Embryonic facial prominence (tissue), 1 donor: ENCODE data around the gene NLGN2.

Experiments used
- DNase-seq: peaks from one replicate; pipeline ENCODE4 v3.0.0-alpha.2; 2016; ENCODE audit errors: extremely low spot score

NLGN2 gene

GRCh38 chr17:7437369-7437863 is 29.8 kb downstream of the NLGN2 start:
- DNase-seq, result no peak

- no peak for DNase-seq
Measured at GRCh38 chr17:7437950-7438614, 30.4 kb downstream of the NLGN2 start.

- no peak for DNase-seq
Measured at GRCh38 chr17:7438656-7439460, 31.2 kb downstream of the NLGN2 start.

- no peak for DNase-seq
Measured at GRCh38 chr17:7439462-7440112, 31.9 kb downstream of the NLGN2 start, which contains the start of gene FGF11. Gene FGF11, plus strand, starts transcription at chr17:7439512. Its CDS starts 109 bp downstream, at chr17:7439621.

GRCh38 chr17:7440113-7440833 is 32.6 kb downstream of the NLGN2 start:
- peak; percentile 43 for DNase-seq

GRCh38 chr17:7440834-7441195 is 33.2 kb downstream of the NLGN2 start:
- DNase-seq, result peak; percentile 46

GRCh38 chr17:7441266-7441665 is 33.6 kb downstream of the NLGN2 start:
- DNase-seq, result no peak

- DNase-seq, result no peak
Measured at GRCh38 chr17:7442142-7442541, 34.5 kb downstream of the NLGN2 start.

- no peak for DNase-seq
Measured at GRCh38 chr17:7443499-7444485, 36.1 kb downstream of the NLGN2 start.

- DNase-seq, result no peak
Measured at GRCh38 chr17:7444682-7445618, 37.3 kb downstream of the NLGN2 start, which contains the start of gene CHRNB1. Gene CHRNB1, plus strand, starts transcription at chr17:7445061. Its CDS starts 67 bp downstream, at chr17:7445128.

GRCh38 chr17:7445619-7445968 is 37.9 kb downstream of the NLGN2 start:
- DNase-seq, result no peak

GRCh38 chr17:7448461-7448860 is 40.8 kb downstream of the NLGN2 start:
- DNase-seq, result no peak

- no peak for DNase-seq
Measured at GRCh38 chr17:7459961-7460545, 52.4 kb downstream of the NLGN2 start.

- DNase-seq, result no peak
Measured at GRCh38 chr17:7460850-7461660, 53.4 kb downstream of the NLGN2 start.

GRCh38 chr17:7462474-7463371 is 55.1 kb downstream of the NLGN2 start:
- DNase-seq, result no peak

GRCh38 chr17:7463372-7463846 is 55.8 kb downstream of the NLGN2 start:
- no peak for DNase-seq

GRCh38 chr17:7464081-7464480 is 56.4 kb downstream of the NLGN2 start:
- DNase-seq, result no peak
